ENCODE measurements around the gene IQSEC1.

IQSEC1 gene

GRCh38 chr3:12931273-12931905, 141.8 kb downstream of the IQSEC1 start:
- DNase-seq (ENCODE audit: low read depth), result no peak
- H3K4me3 ChIP-seq (ENCODE audit: control insufficient read depth, low read depth, low read length), result no peak overlapping the region
- TF ChIP-seq CTCF (conservative IDR thresholded peaks at IDR 0.05; ENCODE audit: control insufficient read depth, insufficient read depth, low read depth, low read length), result no peak

GRCh38 chr3:12929801-12930200, 143.4 kb downstream of the IQSEC1 start:
- TF ChIP-seq CTCF (conservative IDR thresholded peaks at IDR 0.05; ENCODE audit: control insufficient read depth, insufficient read depth, low read depth, low read length), result no peak
- H3K4me3 ChIP-seq (ENCODE audit: control insufficient read depth, low read depth, low read length), result no peak overlapping the region
- DNase-seq (ENCODE audit: low read depth), result no peak

- TF ChIP-seq CTCF (conservative IDR thresholded peaks at IDR 0.05; ENCODE audit: control insufficient read depth, insufficient read depth, low read depth, low read length), result no peak
- DNase-seq (ENCODE audit: low read depth), result no peak
- no peak overlapping the region for H3K4me3 ChIP-seq (ENCODE audit: control insufficient read depth, low read depth, low read length)
These were observed 146.6 kb downstream of the IQSEC1 start for GRCh38 chr3:12926660-12927059.

GRCh38 chr3:12925648-12926047, 147.6 kb downstream of the IQSEC1 start:
- no peak for DNase-seq (ENCODE audit: low read depth)
- no peak overlapping the region for H3K4me3 ChIP-seq (ENCODE audit: control insufficient read depth, low read depth, low read length)
- no peak for TF ChIP-seq CTCF (conservative IDR thresholded peaks at IDR 0.05; ENCODE audit: control insufficient read depth, insufficient read depth, low read depth, low read length)

- H3K4me3 ChIP-seq (ENCODE audit: control insufficient read depth, low read depth, low read length), result no peak overlapping the region
- TF ChIP-seq CTCF (conservative IDR thresholded peaks at IDR 0.05; ENCODE audit: control insufficient read depth, insufficient read depth, low read depth, low read length), result no peak
- no peak for DNase-seq (ENCODE audit: low read depth)
These were observed 148.8 kb downstream of the IQSEC1 start for GRCh38 chr3:12924437-12924836.

- no peak overlapping the region for H3K4me3 ChIP-seq (ENCODE audit: control insufficient read depth, low read depth, low read length)
- TF ChIP-seq CTCF (conservative IDR thresholded peaks at IDR 0.05; ENCODE audit: control insufficient read depth, insufficient read depth, low read depth, low read length), result no peak
- no peak for DNase-seq (ENCODE audit: low read depth)
These were observed 150.3 kb downstream of the IQSEC1 start for GRCh38 chr3:12922881-12923431.

Measured in fibroblast of mammary gland (primary cell).